Measurements from ENCODE around the gene RALGDS. TPM values are rescaled to one million over a fixed set of nuclear protein-coding genes. Genes with fewer than 3 reads are reported as not detected.

Gene RALGDS
- total and polyA plus RNA-seq, 2 of the 4 experiments (the other 2 are of a cell fraction): 13.1 to 36.9 TPM

DNA sequence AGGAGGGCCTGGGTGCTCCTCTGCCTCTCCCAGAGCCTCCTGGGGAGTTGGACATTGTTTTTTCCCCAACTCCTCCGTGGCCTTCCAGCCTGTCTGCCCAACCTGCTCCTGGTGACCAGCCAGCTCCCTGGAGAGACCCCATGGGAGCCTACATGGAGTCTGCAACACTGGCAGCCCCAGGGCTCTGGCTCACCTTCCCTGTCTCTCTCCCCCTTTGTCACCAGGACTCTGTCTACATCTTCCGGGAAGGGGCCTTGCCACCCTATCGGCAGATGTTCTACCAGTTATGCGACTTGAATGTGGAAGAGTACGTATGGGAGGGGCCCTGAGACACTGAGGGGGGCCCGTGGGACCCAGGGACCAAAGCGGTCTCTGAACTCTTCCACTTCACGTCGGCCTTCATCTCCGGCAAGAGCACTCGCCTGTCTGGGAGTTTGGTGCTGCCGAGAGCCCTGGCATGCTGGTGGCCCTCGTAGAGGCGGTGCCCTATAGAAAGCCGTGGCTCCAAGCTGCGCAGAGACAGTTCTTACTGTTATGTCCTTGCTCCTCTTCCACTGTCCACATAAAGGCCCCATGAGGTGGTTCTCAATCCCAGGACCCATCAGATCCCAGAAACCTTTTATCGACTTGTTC, 65.1 kb downstream of the RALGDS start:
- WGBS, 2 experiments (ENCODE audit: extremely low coverage in 2 of 2, insufficient read length in 1 of 2): 96% methylated on average over 8 of the region's 17 CpGs; no CpG with 5 or more reads in 1 of the 2 experiments
- no peak overlapping the region for H3K4me3 ChIP-seq (ENCODE audit: insufficient read depth, low read depth, low read length)
- H3K9me1 ChIP-seq (ENCODE audit: insufficient read depth, low read length): no peaks in the 10 kb centered on the region
- no peak overlapping the region for H2AK9ac ChIP-seq (replicated peaks; ENCODE audit: low read depth, low read length, poor library complexity)
- no peak for ATAC-seq (ENCODE audit: low read depth)
- no peak overlapping the region for H3K18ac ChIP-seq (ENCODE audit: low read depth, low read length)
- no peak overlapping the region for H4K8ac ChIP-seq (ENCODE audit: low read depth in 2 of 2, low read length in 2 of 2)
- H2AK5ac ChIP-seq (ENCODE audit: low read depth, low read length): no peak overlapping the region
- no peak for TF ChIP-seq MXI1 (IDR thresholded peaks at IDR 0.05; ENCODE audit: borderline replicate concordance, low read depth, low read length)
- TF ChIP-seq, protein P1, sequence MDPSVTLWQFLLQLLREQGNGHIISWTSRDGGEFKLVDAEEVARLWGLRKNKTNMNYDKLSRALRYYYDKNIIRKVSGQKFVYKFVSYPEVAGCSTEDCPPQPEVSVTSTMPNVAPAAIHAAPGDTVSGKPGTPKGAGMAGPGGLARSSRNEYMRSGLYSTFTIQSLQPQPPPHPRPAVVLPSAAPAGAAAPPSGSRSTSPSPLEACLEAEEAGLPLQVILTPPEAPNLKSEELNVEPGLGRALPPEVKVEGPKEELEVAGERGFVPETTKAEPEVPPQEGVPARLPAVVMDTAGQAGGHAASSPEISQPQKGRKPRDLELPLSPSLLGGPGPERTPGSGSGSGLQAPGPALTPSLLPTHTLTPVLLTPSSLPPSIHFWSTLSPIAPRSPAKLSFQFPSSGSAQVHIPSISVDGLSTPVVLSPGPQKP (IDR thresholded peaks at IDR 0.05; ENCODE audit: borderline replicate concordance, low read depth, low read length): no peak
- TF ChIP-seq MAFK (IDR thresholded peaks at IDR 0.05; ENCODE audit: low read depth, low read length): no peak
- TF ChIP-seq POLR2A (IDR thresholded peaks at IDR 0.05; ENCODE audit: low read depth, low read length): no peak
- TF ChIP-seq, protein P2, sequence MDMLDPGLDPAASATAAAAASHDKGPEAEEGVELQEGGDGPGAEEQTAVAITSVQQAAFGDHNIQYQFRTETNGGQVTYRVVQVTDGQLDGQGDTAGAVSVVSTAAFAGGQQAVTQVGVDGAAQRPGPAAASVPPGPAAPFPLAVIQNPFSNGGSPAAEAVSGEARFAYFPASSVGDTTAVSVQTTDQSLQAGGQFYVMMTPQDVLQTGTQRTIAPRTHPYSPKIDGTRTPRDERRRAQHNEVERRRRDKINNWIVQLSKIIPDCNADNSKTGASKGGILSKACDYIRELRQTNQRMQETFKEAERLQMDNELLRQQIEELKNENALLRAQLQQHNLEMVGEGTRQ (IDR thresholded peaks at IDR 0.05; ENCODE audit: low read depth, low read length): no peak
- TF ChIP-seq FOS (IDR thresholded peaks at IDR 0.05; ENCODE audit: low read depth, low read length): no peak
- no peak for TF ChIP-seq CEBPB (IDR thresholded peaks at IDR 0.05; ENCODE audit: low read depth, low read length)
- no peak for TF ChIP-seq MAZ (IDR thresholded peaks at IDR 0.05; ENCODE audit: borderline replicate concordance, low read depth, low read length)
- no peak for TF ChIP-seq SMC3 (IDR thresholded peaks at IDR 0.05; ENCODE audit: low read depth, low read length)
- no peak for TF ChIP-seq RCOR1 (IDR thresholded peaks at IDR 0.05; ENCODE audit: insufficient replicate concordance, low read length)
- TF ChIP-seq RFX5 (IDR thresholded peaks at IDR 0.05; ENCODE audit: low read depth, low read length): no peak
- no peak for TF ChIP-seq CHD1 (IDR thresholded peaks at IDR 0.05; ENCODE audit: low read depth, low read length)
- TF ChIP-seq NFE2L2 (IDR thresholded peaks at IDR 0.05; ENCODE audit: low read depth, low read length): no peak
- TF ChIP-seq, protein P3, sequence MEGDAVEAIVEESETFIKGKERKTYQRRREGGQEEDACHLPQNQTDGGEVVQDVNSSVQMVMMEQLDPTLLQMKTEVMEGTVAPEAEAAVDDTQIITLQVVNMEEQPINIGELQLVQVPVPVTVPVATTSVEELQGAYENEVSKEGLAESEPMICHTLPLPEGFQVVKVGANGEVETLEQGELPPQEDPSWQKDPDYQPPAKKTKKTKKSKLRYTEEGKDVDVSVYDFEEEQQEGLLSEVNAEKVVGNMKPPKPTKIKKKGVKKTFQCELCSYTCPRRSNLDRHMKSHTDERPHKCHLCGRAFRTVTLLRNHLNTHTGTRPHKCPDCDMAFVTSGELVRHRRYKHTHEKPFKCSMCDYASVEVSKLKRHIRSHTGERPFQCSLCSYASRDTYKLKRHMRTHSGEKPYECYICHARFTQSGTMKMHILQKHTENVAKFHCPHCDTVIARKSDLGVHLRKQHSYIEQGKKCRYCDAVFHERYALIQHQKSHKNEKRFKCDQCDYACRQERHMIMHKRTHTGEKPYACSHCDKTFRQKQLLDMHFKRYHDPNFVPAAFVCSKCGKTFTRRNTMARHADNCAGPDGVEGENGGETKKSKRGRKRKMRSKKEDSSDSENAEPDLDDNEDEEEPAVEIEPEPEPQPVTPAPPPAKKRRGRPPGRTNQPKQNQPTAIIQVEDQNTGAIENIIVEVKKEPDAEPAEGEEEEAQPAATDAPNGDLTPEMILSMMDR (conservative IDR thresholded peaks at IDR 0.05; ENCODE audit: low read depth, low read length): no peak
- no peak for TF ChIP-seq BHLHE40 (IDR thresholded peaks at IDR 0.05; ENCODE audit: low read depth, low read length)
- no peak for TF ChIP-seq RAD21 (IDR thresholded peaks at IDR 0.05; ENCODE audit: low read length)
- no peak overlapping the region for H3K4me2 ChIP-seq (ENCODE audit: low read depth, low read length)
- BruUV-seq (replicated peaks): no TSS peak
- no peak overlapping the region for H3K4ac ChIP-seq (ENCODE audit: low read depth, low read length)
- H2BK20ac ChIP-seq (ENCODE audit: low read depth, low read length): no peak overlapping the region
- no peak overlapping the region for H2BK120ac ChIP-seq (ENCODE audit: low read depth, low read length)
- ChIA-PET POLR2A (ENCODE audit: unreplicated experiment) (no interaction called here), CTCF (no interaction called here)
- no peak overlapping the region for H3K56ac ChIP-seq (ENCODE audit: extremely low read depth, insufficient read depth, low read length)
- H3K9ac ChIP-seq (ENCODE audit: low read depth, low read length): no peak overlapping the region
- dilution Hi-C loops (cut with HindIII; ENCODE audit: low sequenced_read_pairs, unreplicated experiment): no loop called here
- no peak overlapping the region for H3K14ac ChIP-seq (replicated peaks; ENCODE audit: low read depth, low read length)
- H3K27ac ChIP-seq (ENCODE audit: insufficient read depth, low read length): no peak overlapping the region
- H3K9me3 ChIP-seq (ENCODE audit: control insufficient read depth, insufficient read depth, low read length): no peaks in the 10 kb centered on the region
- H4K91ac ChIP-seq (ENCODE audit: insufficient read depth, low read depth, low read length): no peak overlapping the region
- H2BK5ac ChIP-seq (ENCODE audit: low read depth, low read length, poor library complexity, severe bottlenecking): no peak overlapping the region
- no peak overlapping the region for H3K23ac ChIP-seq (ENCODE audit: low read depth, low read length)
- no peaks in the 10 kb centered on the region; the same call in 1 of the 2 replicates for H4K20me1 ChIP-seq (ENCODE audit: insufficient read depth, low read length)
- H2AFZ ChIP-seq (replicated peaks; ENCODE audit: low read length, poor library complexity): no peak overlapping the region
- H4K5ac ChIP-seq (ENCODE audit: low read depth, low read length): no peak overlapping the region
- H3K79me1 ChIP-seq (ENCODE audit: low read depth in 1 of 2, low read length in 2 of 2): peaks cover 0 to 5% of the 10 kb centered on the region in 2 experiments; a peak in 2 of 4 replicates
- intact Hi-C loops (cut with micrococcal nuclease): no loop called here
- no peak for DNase-seq
- H3K36me3 ChIP-seq (ENCODE audit: control insufficient read depth, insufficient read depth, low read length): peaks cover 58% of the 10 kb centered on the region
- no peak overlapping the region for H2BK15ac ChIP-seq (ENCODE audit: low read depth, low read length)
- H3K27me3 ChIP-seq (ENCODE audit: control insufficient read depth, insufficient read depth, low read length): no peaks in the 10 kb centered on the region
- in situ Hi-C loops (cut with MboI; ENCODE audit: low sequenced_read_pairs): no loop called here
- no peaks in the 10 kb centered on the region; the same call in 1 of the 2 replicates for H3K4me1 ChIP-seq (ENCODE audit: control insufficient read depth, insufficient read depth, low read length)

All from IMR-90 (cell line).